Kidney (tissue), 14 donors: ENCODE data around the gene LENG1. TPM values are rescaled to one million over a fixed set of nuclear protein-coding genes. Genes with fewer than 3 reads are reported as not detected.
A peak's percentile ranks its signal among the peaks of the same experiment; 100 is the strongest.

Source experiments
- DNase-seq, 5 donors: peaks; one replicate each; pipeline ENCODE4 v3.0.0-alpha.2; 2013 to 2020
- FAIRE-seq: peaks from 2 replicates; lab custom pipeline; 2012; peaks lifted over from hg19 to GRCh38; lab: Jason Lieb, UNC
- H3K27ac ChIP-seq, 2 donors: one replicate each; pipeline ENCODE4 v1.7.0; 2013; ENCODE audit warnings: low read depth in 2 of 2, low read length in 2 of 2, inconsistent platforms in 1 of 2
- H3K27me3 ChIP-seq: one replicate; pipeline ENCODE4 v1.7.1; 2013; ENCODE audit warnings: low read length, inconsistent platforms; ENCODE audit not compliant: control insufficient read depth, insufficient read depth
- H3K36me3 ChIP-seq, 3 donors: one replicate each; pipeline versions ENCODE4 v1.7.0 to v1.7.1; 2013; ENCODE audit warnings: low read length in 3 of 3, control low read depth in 1 of 3, inconsistent platforms in 1 of 3; ENCODE audit not compliant: insufficient read depth in 3 of 3, control insufficient read depth in 2 of 3
- H3K4me1 ChIP-seq, 3 donors: one replicate each; pipeline versions ENCODE4 v1.7.0 to v1.7.1; 2013; ENCODE audit warnings: low read length in 3 of 3, inconsistent platforms in 1 of 3, low read depth in 1 of 3; ENCODE audit not compliant: control insufficient read depth in 2 of 3, insufficient read depth in 2 of 3
- H3K4me3 ChIP-seq, 3 donors: one replicate each; pipeline versions ENCODE4 v1.7.0 to v1.8.1; 2013; ENCODE audit warnings: low read length in 3 of 3, control low read depth in 1 of 3, inconsistent platforms in 1 of 3
- H3K9ac ChIP-seq, 3 donors: one replicate each; pipeline versions ENCODE4 v1.7.0 to v1.7.1; 2013; ENCODE audit warnings: low read length in 3 of 3, control low read depth in 1 of 3, inconsistent platforms in 1 of 3
- H3K9me3 ChIP-seq, 3 donors: one replicate each; pipeline versions ENCODE4 v1.7.0 to v1.7.1; 2013; ENCODE audit warnings: low read length in 3 of 3, control low read depth in 1 of 3, inconsistent platforms in 1 of 3; ENCODE audit not compliant: control insufficient read depth in 2 of 3, insufficient read depth in 1 of 3
- CTCF ChIP-seq: IDR thresholded peaks from 3 replicates; pipeline ENCODE4 v1.5.1; 2012; ENCODE audit warnings: mild to moderate bottlenecking, moderate library complexity, borderline replicate concordance; ENCODE audit not compliant: insufficient read depth; ENCODE audit errors: extremely low read depth
- intact Hi-C: fragments of 100-400 bp; cut with DNase I; formaldehyde crosslinking; loops from one replicate; pipeline ENCODE4 v1.11.1; 2022
- polyA plus RNA-seq: library from polyadenylated mRNA; stranded (reverse); fragments of 350-450 nt; fragmentation: Illumina TruSeq; extraction: RNeasy Lipid Tissue Mini Kit (QIAGEN cat#74804); gene quantifications from one replicate; pipeline ENCODE4 v1.2.3, GENCODE V29; 2014; ENCODE audit warnings: low read depth, low replicate concordance; ENCODE audit not compliant: insufficient read depth
- total RNA-seq: library from RNA; stranded (reverse); fragmentation: NEBNext Ultra II Directional; extraction: Animal tissue kit (Norgen Biotek cat#: 25700); gene quantifications from one replicate; pipeline ENCODE4 v1.2.1, GENCODE V29; 2021
- donor health status: control.
- donor health status: control.
- donor health status: control.
- donor health status: control.
- donor health status: control.
- donor health status: DM: yes; HTN: yes; CAD: no.
- donor health status: Normal renal cell carcinoma (clear cell type).

LENG1 gene
- total and polyA plus RNA-seq, 2 donors from 2014 or later, result 8.0 to 12.2 TPM

- no peaks in the 10 kb centered on the region for H3K27me3 ChIP-seq
- no peaks in the 10 kb centered on the region for H3K4me1 ChIP-seq
- no peak overlapping the region for H3K9ac ChIP-seq
- TF ChIP-seq CTCF, result no peak
- intact Hi-C loops, result no loop called here
- no peak overlapping the region for H3K4me3 ChIP-seq
- no peaks in the 10 kb centered on the region for H3K9me3 ChIP-seq
- H3K27ac ChIP-seq, result no peak overlapping the region
- H3K36me3 ChIP-seq, result peaks cover 3 to 52% (median 41%) of the 10 kb centered on the region in 3 donors
- FAIRE-seq (no peak), DNase-seq (no peak)
Observed at GRCh38 chr19:54151362-54152035, 8.0 kb downstream of the LENG1 start.

DNA sequence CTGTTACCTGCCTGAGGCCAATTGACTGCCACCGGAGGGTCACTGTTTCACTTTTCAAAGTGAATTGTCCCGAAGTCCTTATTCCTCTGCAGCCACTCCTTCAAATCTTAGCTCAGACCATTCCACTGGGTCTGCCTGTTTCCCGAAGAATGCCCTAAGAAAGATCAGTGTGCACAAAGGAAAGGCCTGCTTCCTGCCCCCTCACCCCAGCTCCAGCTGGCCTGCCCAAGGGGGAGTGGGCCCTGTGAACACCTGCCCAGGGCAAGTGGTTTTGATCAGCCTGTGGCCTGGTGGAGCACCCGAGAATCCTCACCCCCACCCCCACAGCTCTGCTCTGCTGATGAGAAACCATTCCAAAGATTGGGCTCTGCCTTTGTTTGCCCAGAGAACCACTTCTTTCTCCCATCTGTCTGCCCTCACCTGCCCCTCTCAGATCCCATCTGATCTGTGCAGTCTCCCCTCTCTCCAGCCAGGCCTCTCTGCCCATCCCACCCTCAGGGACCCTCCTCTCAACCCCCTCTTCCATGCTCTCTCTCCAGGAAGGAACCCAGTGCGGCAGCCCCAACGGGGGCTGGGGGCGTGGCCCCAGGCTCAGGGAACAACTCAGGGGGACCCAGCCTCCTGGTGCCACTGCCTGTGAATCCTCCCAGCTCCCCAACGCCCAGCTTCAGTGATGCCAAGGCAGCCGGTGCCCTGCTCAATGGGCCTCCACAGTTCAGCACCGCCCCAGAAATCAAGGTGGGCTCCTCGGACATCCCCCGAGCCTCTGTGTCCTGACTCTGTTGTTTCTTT is 10.3 kb downstream of the LENG1 start:
- Histone ChIP-seq H3K27me3 (no peaks in the 10 kb centered on the region), H3K9ac (no peak overlapping the region), H3K9me3 (no peaks in the 10 kb centered on the region), H3K4me3 (no peak overlapping the region), H3K27ac (no peak overlapping the region), H3K4me1 (no peaks in the 10 kb centered on the region), H3K36me3 (peaks cover 4 to 57% (median 50%) of the 10 kb centered on the region in 3 donors)
- no peak for TF ChIP-seq CTCF
- DNase-seq, result no peak
- intact Hi-C loops, result no loop called here
- FAIRE-seq, result no peak

- Histone ChIP-seq H3K9ac (no peak overlapping the region), H3K27ac (no peak overlapping the region), H3K36me3 (peaks cover 11 to 61% (median 53%) of the 10 kb centered on the region in 3 donors), H3K27me3 (no peaks in the 10 kb centered on the region), H3K4me3 (no peak overlapping the region), H3K9me3 (no peaks in the 10 kb centered on the region), H3K4me1 (no peaks in the 10 kb centered on the region)
- no peak for TF ChIP-seq CTCF
- intact Hi-C loops, result no loop called here
- FAIRE-seq, result no peak
- peak in 1 of 5 donors; percentile 77 for DNase-seq
Observed at GRCh38 chr19:54148158-54148557, 11.4 kb downstream of the LENG1 start.
